Nephron (organoid): ENCODE results near the gene MS4A10.

ENCODE experiments used
- H3K27ac Mint-ChIP-seq, 3 experiments: 2 replicates each; pipeline ENCODE4 v1.8.0; 2020; ENCODE audit warnings: mixed read lengths in 3 of 3, mild to moderate bottlenecking in 2 of 3, moderate library complexity in 1 of 3
- H3K27me3 Mint-ChIP-seq: 2 replicates; pipeline ENCODE4 v1.8.0; 2021; ENCODE audit warnings: low read depth, mild to moderate bottlenecking, moderate library complexity, mixed read lengths
- H3K36me3 Mint-ChIP-seq: 2 replicates; pipeline ENCODE4 v1.8.0; 2020; ENCODE audit warnings: low read depth, mixed read lengths
- H3K4me1 Mint-ChIP-seq: 2 replicates; pipeline ENCODE4 v1.8.0; 2020; ENCODE audit warnings: mixed read lengths
- H3K4me3 Mint-ChIP-seq, 3 experiments: 2 replicates each; pipeline ENCODE4 v1.8.0; 2020; ENCODE audit warnings: mild to moderate bottlenecking in 3 of 3, mixed read lengths in 3 of 3, moderate library complexity in 2 of 3
- H3K9me3 Mint-ChIP-seq: 2 replicates; pipeline ENCODE4 v1.8.0; 2020; ENCODE audit warnings: mixed read lengths
- CTCF ChIP-seq, 3 experiments: fragments of 200-600 bp; sonication (generic); IDR thresholded peaks; one replicate each; pipeline ENCODE4 v1.5.0; 2021; ENCODE audit warnings: antibody characterized with exemption in 3 of 3; ENCODE audit not compliant: unreplicated experiment in 3 of 3

Gene MS4A10

DNA sequence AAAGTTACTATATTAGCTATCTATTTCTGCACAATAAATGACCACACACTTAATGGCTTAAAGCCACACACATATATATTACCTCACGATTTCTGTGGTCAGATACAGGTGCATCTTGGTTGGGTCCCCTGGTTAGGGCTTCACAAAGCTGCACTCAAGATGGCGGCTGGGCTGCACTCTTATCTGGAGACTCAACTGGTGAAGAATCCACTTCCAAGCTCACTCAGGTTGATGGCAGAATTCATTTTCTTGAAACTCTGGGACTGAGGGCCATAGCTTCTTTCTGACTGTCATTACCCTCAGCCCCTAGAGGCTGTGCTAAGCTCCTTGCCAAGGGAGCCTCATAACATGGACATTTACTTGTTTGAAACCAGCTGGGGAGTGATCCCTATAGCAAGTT lies 5.1 kb upstream of the MS4A10 start:
- Mint-ChIP-seq H3K9me3 (no peaks in the 10 kb centered on the region), H3K27me3 (peaks cover 3% of the 10 kb centered on the region), H3K27ac (no peak overlapping the region), H3K36me3 (no peaks in the 10 kb centered on the region), H3K4me3 (no peak overlapping the region), H3K4me1 (peaks cover 21% of the 10 kb centered on the region)
- TF ChIP-seq CTCF (IDR thresholded peaks at IDR 0.05; ENCODE audit: unreplicated experiment in 3 of 3), result no peak

DNA sequence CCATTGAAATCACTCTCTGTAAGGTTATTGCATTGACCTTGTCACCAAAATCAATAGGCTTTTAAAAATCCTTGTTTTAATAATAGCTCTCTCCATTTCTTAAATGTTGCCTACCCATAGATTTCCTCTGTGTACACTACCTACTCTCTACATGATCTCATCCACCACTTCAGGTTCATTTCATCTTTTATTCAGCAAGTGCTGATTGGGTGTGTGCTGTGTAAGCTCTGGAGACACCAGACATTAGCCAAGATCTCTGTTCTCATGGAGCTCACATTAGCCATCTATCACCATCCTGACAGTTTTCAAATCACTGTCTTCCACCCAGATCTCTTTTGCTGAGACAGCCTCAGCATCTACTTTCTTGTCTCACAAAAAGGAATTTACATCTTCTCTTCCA lies 4.4 kb upstream of the MS4A10 start:
- no peaks in the 10 kb centered on the region for H3K36me3 Mint-ChIP-seq
- no peaks in the 10 kb centered on the region for H3K27me3 Mint-ChIP-seq
- TF ChIP-seq CTCF (IDR thresholded peaks at IDR 0.05; ENCODE audit: unreplicated experiment in 3 of 3), result no peak
- H3K27ac Mint-ChIP-seq, result no peak overlapping the region
- no peak overlapping the region for H3K4me3 Mint-ChIP-seq
- no peaks in the 10 kb centered on the region for H3K9me3 Mint-ChIP-seq
- peaks cover 22% of the 10 kb centered on the region for H3K4me1 Mint-ChIP-seq

- no peak overlapping the region for H3K4me3 Mint-ChIP-seq
- no peak overlapping the region for H3K27ac Mint-ChIP-seq
- no peaks in the 10 kb centered on the region for H3K9me3 Mint-ChIP-seq
- peaks cover 29% of the 10 kb centered on the region for H3K4me1 Mint-ChIP-seq
- H3K27me3 Mint-ChIP-seq, result no peaks in the 10 kb centered on the region
- TF ChIP-seq CTCF (IDR thresholded peaks at IDR 0.05; ENCODE audit: unreplicated experiment in 3 of 3), result no peak
- no peaks in the 10 kb centered on the region for H3K36me3 Mint-ChIP-seq
Observed at GRCh38 chr11:60781286-60781980, 3.7 kb upstream of the MS4A10 start.

GRCh38 chr11:60781981-60782316 lies 3.2 kb upstream of the MS4A10 start:
- H3K27ac Mint-ChIP-seq, result no peak overlapping the region
- no peaks in the 10 kb centered on the region for H3K27me3 Mint-ChIP-seq
- TF ChIP-seq CTCF (IDR thresholded peaks at IDR 0.05; ENCODE audit: unreplicated experiment in 3 of 3), result no peak
- peaks cover 33% of the 10 kb centered on the region for H3K4me1 Mint-ChIP-seq
- no peak overlapping the region for H3K4me3 Mint-ChIP-seq
- H3K36me3 Mint-ChIP-seq, result no peaks in the 10 kb centered on the region
- H3K9me3 Mint-ChIP-seq, result no peaks in the 10 kb centered on the region

DNA sequence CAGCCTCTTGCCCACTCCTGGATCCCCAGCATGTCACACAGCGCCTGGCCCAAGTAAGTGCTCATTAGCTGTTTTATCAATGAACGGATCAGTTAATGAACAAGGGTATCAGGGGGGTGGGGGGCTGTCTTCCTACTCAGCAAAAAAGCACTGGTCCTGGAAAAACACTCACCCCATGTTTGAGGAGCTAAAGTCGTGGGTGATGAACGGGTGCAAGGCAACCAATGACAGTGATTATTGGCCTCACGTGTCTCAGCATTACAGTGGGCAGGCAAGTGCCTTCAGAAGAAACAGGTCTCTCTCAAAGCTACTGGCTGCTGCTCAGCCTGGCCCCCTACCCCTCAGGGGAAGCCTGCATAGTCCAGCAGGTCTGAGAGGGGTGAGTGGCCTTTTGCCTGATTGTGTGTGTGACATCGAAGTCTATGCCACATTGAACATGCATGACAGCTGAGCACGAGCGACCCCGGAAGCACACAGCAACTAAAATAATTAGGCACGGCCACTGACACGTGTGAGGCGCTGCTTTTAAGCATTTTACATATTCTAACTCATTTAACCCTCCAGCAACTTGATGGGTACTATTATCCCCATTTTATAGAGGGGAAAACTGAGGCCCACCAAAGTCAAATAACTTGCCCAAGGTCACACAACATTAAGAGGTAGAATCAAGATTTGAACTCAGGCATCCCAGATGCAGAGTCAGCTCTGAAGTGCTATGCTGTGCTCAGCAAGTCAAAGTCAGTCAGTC lies 2.6 kb upstream of the MS4A10 start:
- Mint-ChIP-seq H3K4me3 (no peak overlapping the region), H3K27me3 (no peaks in the 10 kb centered on the region), H3K4me1 (peaks cover 33% of the 10 kb centered on the region), H3K27ac (no peak overlapping the region), H3K9me3 (peaks cover 4% of the 10 kb centered on the region), H3K36me3 (no peaks in the 10 kb centered on the region)
- no peak for TF ChIP-seq CTCF (IDR thresholded peaks at IDR 0.05; ENCODE audit: unreplicated experiment in 3 of 3)

DNA sequence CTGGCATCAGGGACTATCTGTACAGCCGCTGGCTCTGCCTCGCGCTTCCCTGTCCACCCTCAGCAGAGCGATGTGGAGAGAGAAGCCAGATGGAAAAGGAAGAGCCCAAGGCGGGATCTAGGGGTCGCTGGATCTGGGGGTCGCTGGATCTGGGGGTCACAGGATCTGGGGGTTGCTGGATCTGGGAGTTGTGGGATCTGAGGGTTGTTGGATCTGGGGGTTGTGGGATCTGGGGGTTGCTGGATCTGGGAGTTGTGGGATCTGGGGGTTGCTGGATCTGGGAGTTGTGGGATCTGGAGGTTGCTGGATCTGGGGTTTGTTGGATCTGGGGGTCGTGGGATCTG lies 2.0 kb upstream of the MS4A10 start:
- Mint-ChIP-seq H3K27me3 (no peaks in the 10 kb centered on the region), H3K4me3 (no peak overlapping the region), H3K4me1 (peaks cover 32% of the 10 kb centered on the region), H3K27ac (no peak overlapping the region), H3K9me3 (peaks cover 4% of the 10 kb centered on the region), H3K36me3 (no peaks in the 10 kb centered on the region)
- TF ChIP-seq CTCF (IDR thresholded peaks at IDR 0.05; ENCODE audit: unreplicated experiment in 3 of 3), result no peak
